CD4-positive, alpha-beta T cell treated with Interleukin-17A for 4 hours (primary cell): Measurements from ENCODE around the gene DLG2.

Source experiments
- DNase-seq: peaks from one replicate; pipeline ENCODE4 v3.0.0-alpha.2; 2020; ENCODE audit warnings: mixed read lengths

DLG2 gene

GRCh38 chr11:83681906-83682610, 1945.1 kb downstream of the DLG2 start:
- DNase-seq: no peak

GRCh38 chr11:83681031-83681781, 1945.9 kb downstream of the DLG2 start:
- no peak for DNase-seq

GRCh38 chr11:83680321-83680720, 1946.8 kb downstream of the DLG2 start:
- no peak for DNase-seq

- no peak for DNase-seq
Observed at GRCh38 chr11:83678831-83679584, 1948.1 kb downstream of the DLG2 start.

- DNase-seq: no peak
Observed at GRCh38 chr11:83677730-83678129, 1949.4 kb downstream of the DLG2 start.

GRCh38 chr11:83676056-83676601, 1951.0 kb downstream of the DLG2 start:
- DNase-seq: no peak

- DNase-seq: no peak
Observed at GRCh38 chr11:83674102-83674896, 1952.8 kb downstream of the DLG2 start.

- no peak for DNase-seq
Observed at GRCh38 chr11:83671289-83671688, 1955.9 kb downstream of the DLG2 start.

- no peak for DNase-seq
Observed at GRCh38 chr11:83666149-83666548, 1961.0 kb downstream of the DLG2 start.

- no peak for DNase-seq
Observed at GRCh38 chr11:83663988-83664387, 1963.2 kb downstream of the DLG2 start.

GRCh38 chr11:83663446-83663845, 1963.7 kb downstream of the DLG2 start:
- DNase-seq: no peak

- DNase-seq: no peak
Observed at GRCh38 chr11:83662494-83662893, 1964.7 kb downstream of the DLG2 start.

- no peak for DNase-seq
Observed at GRCh38 chr11:83661491-83662350, 1965.4 kb downstream of the DLG2 start.

- no peak for DNase-seq
Observed at GRCh38 chr11:83659466-83659865, 1967.7 kb downstream of the DLG2 start.

- DNase-seq: no peak
Observed at GRCh38 chr11:83656796-83657330, 1970.3 kb downstream of the DLG2 start.

GRCh38 chr11:83655976-83656375, 1971.2 kb downstream of the DLG2 start:
- no peak for DNase-seq

GRCh38 chr11:83649528-83649855, 1977.7 kb downstream of the DLG2 start:
- no peak for DNase-seq

- no peak for DNase-seq
Observed at GRCh38 chr11:83648610-83649527, 1978.3 kb downstream of the DLG2 start.

- no peak for DNase-seq
Observed at GRCh38 chr11:83645561-83645960, 1981.6 kb downstream of the DLG2 start.

GRCh38 chr11:83643115-83643514, 1984.0 kb downstream of the DLG2 start:
- no peak for DNase-seq
